IMR-90 (cell line): Measurements from ENCODE around the gene FARS2.

Source experiments
- CTCF ChIP-seq: conservative IDR thresholded peaks from 2 replicates; pipeline ENCODE4 v1.5.1; 2012; ENCODE audit warnings: mild to moderate bottlenecking, low read depth, low read length, improper control_type of control experiment
- POLR2A ChIP-seq: IDR thresholded peaks from 2 replicates; pipeline ENCODE4 v1.6.1; 2012; ENCODE audit warnings: mild to moderate bottlenecking, low read depth, low read length
- RAD21 ChIP-seq: IDR thresholded peaks from 2 replicates; pipeline ENCODE4 v1.6.1; 2012; ENCODE audit warnings: low read length, improper control_type of control experiment

- TF ChIP-seq CTCF (no peak), RAD21 (no peak), POLR2A (no peak)
Measured at GRCh38 chr6:5783584-5784089, 522.3 kb downstream of the FARS2 start.
